Measurements from ENCODE around the gene CLEC2D.

CLEC2D gene

GRCh38 chr12:9745199-9745598, 75.7 kb downstream of the CLEC2D start:
- peaks cover 50% of the 10 kb centered on the region for H3K4me1 Mint-ChIP-seq
- H3K4me3 Mint-ChIP-seq: no peak overlapping the region
- H3K27ac Mint-ChIP-seq: peak overlapping the region; percentile 50
- peaks cover 3% of the 10 kb centered on the region for H3K36me3 Mint-ChIP-seq
- H3K9me3 Mint-ChIP-seq: no peaks in the 10 kb centered on the region
- H3K27me3 Mint-ChIP-seq: no peaks in the 10 kb centered on the region
- no peak for ATAC-seq

All from stimulated activated memory B cell treated with anti-CD40 and anti-IgM and Interleukin-4, amounts not matched to agents 10 μg/mL and 1 μg/mL and 100 μg/mL, for 72 hours (primary cell).